HepG2 (cell line): Measurements from ENCODE around the gene ADAMTS17. TPM values are rescaled to one million over a fixed set of nuclear protein-coding genes. Genes with fewer than 3 reads are reported as not detected.

Experiments
- ATAC-seq: fragments of 200-7000 bp; cut with Tn5 transposase; 3 replicates; pipeline ENCODE4 v1.9.1; 2020; ENCODE audit warnings: mild to moderate bottlenecking, moderate library complexity
- BruUV-seq: library from RNA; stranded (reverse); fragments of 400-500 nt; replicated peaks from 2 replicates; lab custom pipeline; 2021; lab: Mats Ljungman, UMichigan
- CTCF ChIA-PET: fragments of 300-600 bp; formaldehyde crosslinking; extraction: SDS; loops from one replicate; lab custom pipeline; 2021; ENCODE audit warnings: low total read pairs, inconsistent platforms, low intra/inter-chr PET ratio; lab: Yijun Ruan, JAX
- POLR2A ChIA-PET: fragments of 350-600 bp; sonication (Branson Sonifier 250); formaldehyde crosslinking; loops from one replicate; lab custom pipeline; 2020; ENCODE audit warnings: antibody characterized with exemption, inconsistent platforms; lab: Yijun Ruan, JAX
- DNase-seq: peaks from one replicate; pipeline ENCODE4 v3.0.0-alpha.2; 2015; ENCODE audit warnings: low spot score
- FAIRE-seq: peaks from 3 replicates; lab custom pipeline; 2011; peaks lifted over from hg19 to GRCh38; lab: Jason Lieb, UNC
- H2AFZ ChIP-seq: one replicate; pipeline ENCODE4 v1.6.1; 2011; ENCODE audit warnings: low read length, inconsistent platforms
- H3K27ac ChIP-seq: fragments of 300-600 bp; 3 replicates; pipeline ENCODE4 v1.8.0; 2011; ENCODE audit warnings: mixed run types, mild to moderate bottlenecking, mixed read lengths, low read length, inconsistent platforms; ENCODE audit not compliant: insufficient read depth; ENCODE audit errors: extremely low read length
- H3K27me3 ChIP-seq, 2 experiments: fragments of 200-600 bp in 1 of 2; 2 replicates in 1 of 2; 3 replicates in 1 of 2; pipeline versions ENCODE4 v1.6.0 to v1.8.0; 2011; ENCODE audit warnings: low read length in 2 of 2, mild to moderate bottlenecking in 2 of 2, moderate library complexity in 2 of 2, inconsistent platforms in 1 of 2; ENCODE audit not compliant: insufficient read depth in 2 of 2, control insufficient read depth in 1 of 2
- H3K36me3 ChIP-seq, 2 experiments: fragments of 200-600 bp in 1 of 2; replicated peaks in 1 of 2; 2 replicates in 1 of 2; 3 replicates in 1 of 2; pipeline versions ENCODE4 v1.5.1 to v1.8.0; 2011; ENCODE audit warnings: low read length in 2 of 2, inconsistent platforms in 1 of 2; ENCODE audit not compliant: insufficient read depth in 2 of 2, control insufficient read depth in 1 of 2
- H3K4me1 ChIP-seq: 2 replicates; pipeline ENCODE4 v1.5.1; 2012; ENCODE audit warnings: low read length, inconsistent platforms; ENCODE audit not compliant: insufficient read depth
- H3K4me2 ChIP-seq: 2 replicates; pipeline ENCODE4 v1.6.0; 2011; ENCODE audit warnings: low read depth, low read length, inconsistent platforms
- H3K4me3 ChIP-seq, 3 experiments: fragments of 200-600 bp in 1 of 3; sonication (generic), shearing (Covaris generic) in 1 of 3; replicated peaks in 1 of 3; 2 replicates each; pipeline ENCODE4 v1.5.1; 2011 to 2016; ENCODE audit warnings: low read length in 3 of 3, inconsistent platforms in 2 of 3, low read depth in 2 of 3, mild to moderate bottlenecking in 2 of 3, control low read depth in 1 of 3, mixed read lengths in 1 of 3; ENCODE audit not compliant: insufficient read depth in 1 of 3
- H3K79me2 ChIP-seq: one replicate; pipeline ENCODE4 v1.6.1; 2011; ENCODE audit warnings: low read length, inconsistent platforms; ENCODE audit not compliant: insufficient read depth
- H3K9ac ChIP-seq: 2 replicates; pipeline ENCODE4 v1.6.0; 2011; ENCODE audit warnings: mild to moderate bottlenecking, low read depth, low read length, inconsistent platforms; ENCODE audit not compliant: insufficient read depth
- H3K9me3 ChIP-seq: 2 replicates; pipeline ENCODE4 v1.5.1; 2012; ENCODE audit warnings: mild to moderate bottlenecking, low read length
- H4K20me1 ChIP-seq: 2 replicates; pipeline ENCODE4 v1.6.0; 2011; ENCODE audit warnings: inconsistent platforms, mild to moderate bottlenecking, low read length, moderate library complexity; ENCODE audit not compliant: insufficient read depth
- CCDC6 ChIP-seq: sonication (generic); formaldehyde crosslinking; IDR thresholded peaks from 2 replicates; pipeline ENCODE4 v1.8.1; 2022; ENCODE audit warnings: mild to moderate bottlenecking, missing genetic modification reagents, moderate library complexity
- ELF1 ChIP-seq: sonication (generic); formaldehyde crosslinking; IDR thresholded peaks from 2 replicates; pipeline ENCODE4 v1.4.0; 2020; ENCODE audit warnings: missing genetic modification reagents
- HMGA1 ChIP-seq: sonication (generic); formaldehyde crosslinking; conservative IDR thresholded peaks from 2 replicates; pipeline ENCODE4 v1.4.0; 2020; ENCODE audit warnings: missing genetic modification reagents
- HNRNPUL1 ChIP-seq: fragments of 200-400 bp; formaldehyde crosslinking; IDR thresholded peaks from 2 replicates; pipeline ENCODE4 v1.6.1; 2017; ENCODE audit warnings: low read depth, mild to moderate bottlenecking, low read length, moderate library complexity
- KDM5B ChIP-seq: sonication (generic); formaldehyde crosslinking; IDR thresholded peaks from 2 replicates; pipeline ENCODE4 v1.4.0; 2020; ENCODE audit warnings: missing genetic modification reagents, mild to moderate bottlenecking, borderline replicate concordance
- MTA3 ChIP-seq: sonication (generic); formaldehyde crosslinking; IDR thresholded peaks from 2 replicates; pipeline ENCODE4 v1.4.0; 2020; ENCODE audit warnings: missing genetic modification reagents
- NAIF1 ChIP-seq: sonication (generic); formaldehyde crosslinking; IDR thresholded peaks from 2 replicates; pipeline ENCODE4 v1.5.0; 2020; ENCODE audit warnings: mild to moderate bottlenecking, missing genetic modification reagents, borderline replicate concordance
- PCBP1 ChIP-seq: fragments of 200-400 bp; formaldehyde crosslinking; IDR thresholded peaks from 2 replicates; pipeline ENCODE4 v1.6.1; 2017; ENCODE audit warnings: mild to moderate bottlenecking, low read depth, low read length, borderline replicate concordance
- TAF15 ChIP-seq: fragments of 200-400 bp; formaldehyde crosslinking; IDR thresholded peaks from one replicate; pipeline ENCODE4 v1.6.1; 2018; ENCODE audit warnings: mild to moderate bottlenecking, low read depth, low read length; ENCODE audit not compliant: poor library complexity, severe bottlenecking
- THYN1 ChIP-seq: sonication (generic); formaldehyde crosslinking; IDR thresholded peaks from 2 replicates; pipeline ENCODE4 v1.8.1; 2023; ENCODE audit warnings: low read depth, mild to moderate bottlenecking, moderate library complexity, missing genetic modification reagents, borderline replicate concordance
- ZNF160 ChIP-seq: sonication (generic); formaldehyde crosslinking; IDR thresholded peaks from 2 replicates; pipeline ENCODE4 v1.8.0; 2022; ENCODE audit warnings: mild to moderate bottlenecking, inconsistent platforms, missing genetic modification reagents
- ZNF367 ChIP-seq: sonication (generic); formaldehyde crosslinking; IDR thresholded peaks from 2 replicates; pipeline ENCODE4 v1.4.0; 2020; ENCODE audit warnings: missing genetic modification reagents, borderline replicate concordance
- ZNF441 ChIP-seq: sonication (generic); formaldehyde crosslinking; IDR thresholded peaks from 2 replicates; pipeline ENCODE4 v1.7.0; 2021; ENCODE audit warnings: missing genetic modification reagents, borderline replicate concordance
- ZNF557 ChIP-seq: sonication (generic); formaldehyde crosslinking; IDR thresholded peaks from 2 replicates; pipeline ENCODE4 v1.4.0; 2020; ENCODE audit warnings: missing genetic modification reagents
- ZNF589 ChIP-seq: sonication (generic); formaldehyde crosslinking; conservative IDR thresholded peaks from 2 replicates; pipeline ENCODE4 v1.8.0; 2022; ENCODE audit warnings: mild to moderate bottlenecking, moderate library complexity, missing genetic modification reagents
- ZNF672 ChIP-seq: sonication (generic); formaldehyde crosslinking; IDR thresholded peaks from 2 replicates; pipeline ENCODE4 v1.8.1; 2022; ENCODE audit warnings: missing genetic modification reagents
- WGBS: methylation state at CpG from one replicate; pipeline ENCODE4 v1.1.6; 2017; ENCODE audit warnings: low lambda C conversion rate; 5-methylcytosine and 5-hydroxymethylcytosine counted together
- in situ Hi-C: cut with HindIII; loops from 2 replicates; pipeline ENCODE4 v1.10.0; 2017; ENCODE audit warnings: low pct_unique_long_range_greater_than_20kb; ENCODE audit not compliant: extremely low pct_ligation_motif_present
- intact Hi-C: fragments of 100-400 bp; cut with micrococcal nuclease; formaldehyde crosslinking; loops from one replicate; pipeline ENCODE4 v1.10.0; 2022; ENCODE audit not compliant: unreplicated experiment
- polyA plus RNA-seq, 8 experiments: library from polyadenylated mRNA; depleted of rRNA in 3 of 8; stranded (reverse) in 7 of 8; unstranded in 1 of 8; fragments of >200 nt; fragmentation: Illumina TruSeq in 4 of 8; extraction: Trizol in 4 of 8; gene quantifications; 2 replicates each; pipeline versions ENCODE4 v1.2.1 to v1.2.3, GENCODE V29; 2011 to 2016; ENCODE audit warnings: low read depth in 4 of 8, missing spikeins in 1 of 8, mixed read lengths in 1 of 8; ENCODE audit not compliant: insufficient read depth in 1 of 8
- total RNA-seq, 5 experiments: library from RNA; depleted of rRNA; stranded (reverse); fragments of >200 nt; fragmentation: Illumina TruSeq; extraction: Trizol; gene quantifications; 2 replicates each; pipeline ENCODE4 v1.2.3, GENCODE V29; 2016; ENCODE audit warnings: low read depth in 1 of 5
- TF ChIP-seq, protein P1 (sequence below): sonication (generic); formaldehyde crosslinking; conservative IDR thresholded peaks from 2 replicates; pipeline ENCODE4 v1.4.0; 2020; ENCODE audit warnings: missing genetic modification reagents
- TF ChIP-seq, protein P2 (sequence below): sonication (generic); formaldehyde crosslinking; IDR thresholded peaks from 2 replicates; pipeline ENCODE4 v1.4.0; 2020; ENCODE audit warnings: missing genetic modification reagents; ENCODE audit errors: not compliant biosample characterization
- TF ChIP-seq, protein P3 (sequence below): sonication (generic); formaldehyde crosslinking; IDR thresholded peaks from 2 replicates; pipeline ENCODE4 v1.8.0; 2022; ENCODE audit warnings: missing genetic modification reagents, mild to moderate bottlenecking, moderate library complexity, borderline replicate concordance

Gene ADAMTS17
- total and polyA plus RNA-seq, 2 of the 13 experiments (the other 11 are each of a cell fraction or from before 2014, with no cell fraction given): 0.02 to 0.04 TPM

DNA sequence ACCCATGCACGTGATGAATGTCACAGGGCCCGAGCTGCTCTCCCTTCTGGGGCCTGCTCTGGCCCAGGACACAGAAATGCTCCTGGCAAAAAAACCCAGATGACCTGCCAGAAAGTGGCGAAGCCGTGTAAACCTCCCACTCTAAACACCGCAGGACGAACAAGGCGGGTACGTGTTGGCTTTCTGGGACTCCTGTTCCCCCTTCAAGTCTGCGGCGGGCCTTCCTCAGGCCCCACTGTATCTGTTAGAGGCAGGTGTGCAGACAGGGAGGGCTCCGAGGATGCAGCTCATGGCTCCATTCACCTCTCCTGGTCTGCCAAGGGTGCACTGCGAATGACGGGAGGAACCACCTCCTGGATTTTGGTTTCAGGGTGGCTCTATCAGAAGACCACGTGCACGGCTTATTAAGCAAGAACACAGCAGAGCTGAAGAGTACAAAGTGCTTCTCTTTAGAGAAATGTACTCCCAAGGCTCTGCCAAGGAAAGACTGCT, 173.8 kb downstream of the ADAMTS17 start:
- BruUV-seq: no TSS peak
- Histone ChIP-seq H3K27me3 (no peaks in the 10 kb centered on the region), H3K4me2 (no peak overlapping the region), H3K79me2 (no peaks in the 10 kb centered on the region), H3K4me1 (peaks cover 8% of the 10 kb centered on the region; the same call in 1 of the 2 replicates), H3K36me3 (no peaks in the 10 kb centered on the region), H3K27ac (no peak overlapping the region), H3K9me3 (peaks cover 18% of the 10 kb centered on the region), H3K9ac (no peak overlapping the region), H4K20me1 (no peaks in the 10 kb centered on the region), H2AFZ (no peak overlapping the region), H3K4me3 (no peak overlapping the region)
- 54% methylated on average over 12 of the region's 15 CpGs for WGBS
- intact Hi-C loops: no loop called here
- FAIRE-seq (no peak), ATAC-seq (no peak), DNase-seq (no peak)
- in situ Hi-C loops: no loop called here
- no peak for TF ChIP-seq ZNF557
- no peak for TF ChIP-seq HMGA1
- TF ChIP-seq, protein P1, sequence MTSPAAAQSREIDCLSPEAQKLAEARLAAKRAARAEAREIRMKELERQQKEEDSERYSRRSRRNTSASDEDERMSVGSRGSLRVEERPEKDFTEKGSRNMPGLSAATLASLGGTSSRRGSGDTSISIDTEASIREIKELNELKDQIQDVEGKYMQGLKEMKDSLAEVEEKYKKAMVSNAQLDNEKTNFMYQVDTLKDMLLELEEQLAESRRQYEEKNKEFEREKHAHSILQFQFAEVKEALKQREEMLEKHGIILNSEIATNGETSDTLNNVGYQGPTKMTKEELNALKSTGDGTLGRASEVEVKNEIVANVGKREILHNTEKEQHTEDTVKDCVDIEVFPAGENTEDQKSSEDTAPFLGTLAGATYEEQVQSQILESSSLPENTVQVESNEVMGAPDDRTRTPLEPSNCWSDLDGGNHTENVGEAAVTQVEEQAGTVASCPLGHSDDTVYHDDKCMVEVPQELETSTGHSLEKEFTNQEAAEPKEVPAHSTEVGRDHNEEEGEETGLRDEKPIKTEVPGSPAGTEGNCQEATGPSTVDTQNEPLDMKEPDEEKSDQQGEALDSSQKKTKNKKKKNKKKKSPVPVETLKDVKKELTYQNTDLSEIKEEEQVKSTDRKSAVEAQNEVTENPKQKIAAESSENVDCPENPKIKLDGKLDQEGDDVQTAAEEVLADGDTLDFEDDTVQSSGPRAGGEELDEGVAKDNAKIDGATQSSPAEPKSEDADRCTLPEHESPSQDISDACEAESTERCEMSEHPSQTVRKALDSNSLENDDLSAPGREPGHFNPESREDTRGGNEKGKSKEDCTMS (CRISPR knock-in tag): no peak
- TF ChIP-seq ZNF160: no peak
- TF ChIP-seq ZNF672 (CRISPR knock-in tag): no peak
- no peak for TF ChIP-seq PCBP1
- TF ChIP-seq TAF15: no peak
- no peak for TF ChIP-seq ZNF589
- no peak for TF ChIP-seq HNRNPUL1
- TF ChIP-seq CCDC6 (CRISPR knock-in tag): no peak
- no peak for TF ChIP-seq ZNF441 (CRISPR knock-in tag)
- TF ChIP-seq ZNF367 (CRISPR knock-in tag): no peak
- TF ChIP-seq, protein P2, sequence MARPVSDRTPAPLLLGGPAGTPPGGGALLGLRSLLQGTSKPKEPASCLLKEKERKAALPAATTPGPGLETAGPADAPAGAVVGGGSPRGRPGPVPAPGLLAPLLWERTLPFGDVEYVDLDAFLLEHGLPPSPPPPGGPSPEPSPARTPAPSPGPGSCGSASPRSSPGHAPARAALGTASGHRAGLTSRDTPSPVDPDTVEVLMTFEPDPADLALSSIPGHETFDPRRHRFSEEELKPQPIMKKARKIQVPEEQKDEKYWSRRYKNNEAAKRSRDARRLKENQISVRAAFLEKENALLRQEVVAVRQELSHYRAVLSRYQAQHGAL (CRISPR knock-in tag): no peak
- TF ChIP-seq MTA3 (CRISPR knock-in tag): no peak
- TF ChIP-seq KDM5B (CRISPR knock-in tag): no peak
- TF ChIP-seq, protein P3, sequence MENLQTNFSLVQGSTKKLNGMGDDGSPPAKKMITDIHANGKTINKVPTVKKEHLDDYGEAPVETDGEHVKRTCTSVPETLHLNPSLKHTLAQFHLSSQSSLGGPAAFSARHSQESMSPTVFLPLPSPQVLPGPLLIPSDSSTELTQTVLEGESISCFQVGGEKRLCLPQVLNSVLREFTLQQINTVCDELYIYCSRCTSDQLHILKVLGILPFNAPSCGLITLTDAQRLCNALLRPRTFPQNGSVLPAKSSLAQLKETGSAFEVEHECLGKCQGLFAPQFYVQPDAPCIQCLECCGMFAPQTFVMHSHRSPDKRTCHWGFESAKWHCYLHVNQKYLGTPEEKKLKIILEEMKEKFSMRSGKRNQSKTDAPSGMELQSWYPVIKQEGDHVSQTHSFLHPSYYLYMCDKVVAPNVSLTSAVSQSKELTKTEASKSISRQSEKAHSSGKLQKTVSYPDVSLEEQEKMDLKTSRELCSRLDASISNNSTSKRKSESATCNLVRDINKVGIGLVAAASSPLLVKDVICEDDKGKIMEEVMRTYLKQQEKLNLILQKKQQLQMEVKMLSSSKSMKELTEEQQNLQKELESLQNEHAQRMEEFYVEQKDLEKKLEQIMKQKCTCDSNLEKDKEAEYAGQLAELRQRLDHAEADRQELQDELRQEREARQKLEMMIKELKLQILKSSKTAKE (CRISPR knock-in tag): no peak
- no peak for TF ChIP-seq ELF1 (CRISPR knock-in tag)
- no peak for TF ChIP-seq THYN1
- no peak for TF ChIP-seq NAIF1 (CRISPR knock-in tag)
- ChIA-PET CTCF (no interaction called here), POLR2A (no interaction called here)
